Nephron (organoid): ENCODE data around the gene PLCH1.

ENCODE experiments used
- H3K27ac Mint-ChIP-seq, 3 experiments: 2 replicates each; pipeline ENCODE4 v1.8.0; 2020; ENCODE audit warnings: mixed read lengths in 3 of 3, mild to moderate bottlenecking in 2 of 3, moderate library complexity in 1 of 3
- H3K27me3 Mint-ChIP-seq: 2 replicates; pipeline ENCODE4 v1.8.0; 2021; ENCODE audit warnings: low read depth, mild to moderate bottlenecking, moderate library complexity, mixed read lengths
- H3K36me3 Mint-ChIP-seq: 2 replicates; pipeline ENCODE4 v1.8.0; 2020; ENCODE audit warnings: low read depth, mixed read lengths
- H3K4me1 Mint-ChIP-seq: 2 replicates; pipeline ENCODE4 v1.8.0; 2020; ENCODE audit warnings: mixed read lengths
- H3K4me3 Mint-ChIP-seq, 3 experiments: 2 replicates each; pipeline ENCODE4 v1.8.0; 2020; ENCODE audit warnings: mild to moderate bottlenecking in 3 of 3, mixed read lengths in 3 of 3, moderate library complexity in 2 of 3
- H3K9me3 Mint-ChIP-seq: 2 replicates; pipeline ENCODE4 v1.8.0; 2020; ENCODE audit warnings: mixed read lengths
- CTCF ChIP-seq, 3 experiments: fragments of 200-600 bp; sonication (generic); IDR thresholded peaks; one replicate each; pipeline ENCODE4 v1.5.0; 2021; ENCODE audit warnings: antibody characterized with exemption in 3 of 3; ENCODE audit not compliant: unreplicated experiment in 3 of 3

PLCH1 gene

GRCh38 chr3:155411500-155412223, 333.2 kb downstream of the PLCH1 start:
- Mint-ChIP-seq H3K27ac (no peak overlapping the region), H3K27me3 (no peaks in the 10 kb centered on the region), H3K36me3 (no peaks in the 10 kb centered on the region), H3K4me3 (no peak overlapping the region), H3K4me1 (no peaks in the 10 kb centered on the region), H3K9me3 (no peaks in the 10 kb centered on the region)
- TF ChIP-seq CTCF (IDR thresholded peaks at IDR 0.05; ENCODE audit: unreplicated experiment in 3 of 3) = no peak

DNA sequence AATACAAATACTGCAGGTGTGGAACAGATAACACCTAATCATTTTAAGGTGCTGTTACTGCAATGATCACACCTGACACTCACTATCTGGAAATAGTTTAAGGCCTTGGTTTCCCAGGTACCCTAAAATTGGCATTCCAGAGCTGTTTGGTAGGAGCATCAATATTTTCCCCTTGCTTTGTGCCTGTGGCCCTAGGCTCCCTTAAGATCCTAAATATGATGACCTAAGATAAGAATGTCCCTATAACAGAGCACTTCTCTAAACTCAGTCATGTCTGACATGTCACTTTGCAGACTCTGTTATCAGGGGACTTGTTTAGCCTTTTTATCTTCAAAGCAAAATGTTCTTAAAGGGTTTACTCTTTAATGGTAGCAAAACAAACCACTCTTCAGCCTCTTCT, 335.5 kb downstream of the PLCH1 start:
- no peak for TF ChIP-seq CTCF (IDR thresholded peaks at IDR 0.05; ENCODE audit: unreplicated experiment in 3 of 3)
- Mint-ChIP-seq H3K36me3 (no peaks in the 10 kb centered on the region), H3K27me3 (no peaks in the 10 kb centered on the region), H3K4me1 (no peaks in the 10 kb centered on the region), H3K27ac (no peak overlapping the region), H3K4me3 (no peak overlapping the region), H3K9me3 (no peaks in the 10 kb centered on the region)

- Mint-ChIP-seq H3K27me3 (no peaks in the 10 kb centered on the region), H3K36me3 (no peaks in the 10 kb centered on the region), H3K4me1 (no peaks in the 10 kb centered on the region), H3K27ac (no peak overlapping the region), H3K4me3 (no peak overlapping the region), H3K9me3 (no peaks in the 10 kb centered on the region)
- TF ChIP-seq CTCF (IDR thresholded peaks at IDR 0.05; ENCODE audit: unreplicated experiment in 3 of 3) = no peak
Measured at GRCh38 chr3:155407971-155408370, 336.9 kb downstream of the PLCH1 start.

GRCh38 chr3:155407331-155407730, 337.5 kb downstream of the PLCH1 start:
- Mint-ChIP-seq H3K27ac (no peak overlapping the region), H3K4me1 (no peaks in the 10 kb centered on the region), H3K27me3 (no peaks in the 10 kb centered on the region), H3K9me3 (no peaks in the 10 kb centered on the region), H3K4me3 (no peak overlapping the region), H3K36me3 (no peaks in the 10 kb centered on the region)
- TF ChIP-seq CTCF (IDR thresholded peaks at IDR 0.05; ENCODE audit: unreplicated experiment in 3 of 3) = no peak

- H3K27ac Mint-ChIP-seq = no peak overlapping the region
- H3K4me1 Mint-ChIP-seq = no peaks in the 10 kb centered on the region
- no peaks in the 10 kb centered on the region for H3K36me3 Mint-ChIP-seq
- H3K9me3 Mint-ChIP-seq = no peaks in the 10 kb centered on the region
- H3K4me3 Mint-ChIP-seq = no peak overlapping the region
- no peaks in the 10 kb centered on the region for H3K27me3 Mint-ChIP-seq
- TF ChIP-seq CTCF (IDR thresholded peaks at IDR 0.05; ENCODE audit: unreplicated experiment in 3 of 3) = no peak
Measured at GRCh38 chr3:155404486-155404885, 340.4 kb downstream of the PLCH1 start.

DNA sequence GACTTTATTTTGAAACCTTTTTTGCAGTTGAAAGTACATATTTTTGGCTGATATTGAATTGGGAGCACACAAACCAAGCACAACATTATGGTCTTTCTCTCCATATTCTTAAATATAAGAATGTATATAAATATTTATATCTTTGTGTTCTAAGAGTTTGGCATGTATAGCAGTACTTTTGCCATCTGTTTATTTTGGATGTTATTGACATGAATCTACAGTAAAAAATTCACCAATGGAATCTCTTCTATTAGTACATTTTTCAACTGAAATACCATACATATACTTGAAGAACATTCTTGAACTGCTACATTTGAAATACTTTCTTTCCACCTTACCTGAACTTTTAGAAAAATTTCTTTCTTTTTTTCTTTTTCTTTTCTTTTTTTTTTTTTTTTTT, 342.2 kb downstream of the PLCH1 start:
- no peak for TF ChIP-seq CTCF (IDR thresholded peaks at IDR 0.05; ENCODE audit: unreplicated experiment in 3 of 3)
- Mint-ChIP-seq H3K27me3 (no peaks in the 10 kb centered on the region), H3K9me3 (no peaks in the 10 kb centered on the region), H3K27ac (no peak overlapping the region), H3K36me3 (no peaks in the 10 kb centered on the region), H3K4me1 (no peaks in the 10 kb centered on the region), H3K4me3 (no peak overlapping the region)
